Astrocyte of the cerebellum (primary cell): ENCODE data around the gene LRRC8C.

Experiments
- DNase-seq: peaks from one replicate; pipeline ENCODE4 v3.0.0-alpha.2; 2011; ENCODE audit warnings: low read depth
- H3K4me3 ChIP-seq: 2 replicates; pipeline ENCODE4 v1.5.1; 2011; ENCODE audit warnings: mild to moderate bottlenecking, low read depth, low read length, moderate library complexity
- CTCF ChIP-seq: IDR thresholded peaks from 2 replicates; pipeline ENCODE4 v1.5.1; 2012; ENCODE audit warnings: low read length, low read depth, moderate library complexity, mild to moderate bottlenecking; ENCODE audit errors: missing control alignments
- in situ Hi-C: cut with HindIII; loops from 2 replicates; pipeline ENCODE4 v1.10.0; 2017; ENCODE audit warnings: low sequenced_read_pairs

The LRRC8C gene

GRCh38 chr1:89727517-89728312 lies 94.8 kb downstream of the LRRC8C start:
- H3K4me3 ChIP-seq, result no peak overlapping the region
- in situ Hi-C loops, result no loop called here
- TF ChIP-seq CTCF, result no peak
- DNase-seq, result no peak

- no peak for DNase-seq
- in situ Hi-C loops, result no loop called here
Observed at GRCh38 chr1:89728381-89728780, 95.5 kb downstream of the LRRC8C start.

GRCh38 chr1:89732206-89732605 lies 99.3 kb downstream of the LRRC8C start:
- TF ChIP-seq CTCF, result no peak
- no peak for DNase-seq
- H3K4me3 ChIP-seq, result no peak overlapping the region
- in situ Hi-C loops, result no loop called here

More at GRCh38 chr1:89728381-89728780, 95.5 kb downstream of the LRRC8C start:
- no peak overlapping the region for H3K4me3 ChIP-seq
- no peak for TF ChIP-seq CTCF

GRCh38 chr1:89732643-89733222 lies 99.8 kb downstream of the LRRC8C start:
- TF ChIP-seq CTCF, result no peak

GRCh38 chr1:89733748-89734147 lies 100.8 kb downstream of the LRRC8C start:
- in situ Hi-C loops, result no loop called here
- DNase-seq, result no peak
- TF ChIP-seq CTCF, result no peak
- no peak overlapping the region for H3K4me3 ChIP-seq

More at GRCh38 chr1:89732643-89733222, 99.8 kb downstream of the LRRC8C start:
- in situ Hi-C loops, result no loop called here
- H3K4me3 ChIP-seq, result no peak overlapping the region
- no peak for DNase-seq

- no peak overlapping the region for H3K4me3 ChIP-seq
- no peak for DNase-seq
- in situ Hi-C loops, result no loop called here
- no peak for TF ChIP-seq CTCF
Observed at GRCh38 chr1:89734442-89734841, 101.5 kb downstream of the LRRC8C start.
